ENCODE data around the gene FBXL7.

- TF ChIP-seq CTCF (conservative IDR thresholded peaks at IDR 0.05) (no peak), EZH2 (IDR thresholded peaks at IDR 0.05; ENCODE audit: low read depth) (no peak)
Observed at GRCh38 chr5:15647251-15647650, 147.3 kb downstream of the FBXL7 start.
